ENCODE measurements around the gene CHIT1. TPM values are rescaled to one million over a fixed set of nuclear protein-coding genes. Genes with fewer than 3 reads are reported as not detected.
"Not testable (repeated sequence)": the region's sequence is repeated elsewhere in the genome, so short reads cannot be mapped to it uniquely, and the experiment has no call there.

The CHIT1 gene
- total and polyA plus RNA-seq, 9 of the 15 experiments (the other 6 are each of a cell fraction or from before 2014, with no cell fraction given), result not detected

DNA sequence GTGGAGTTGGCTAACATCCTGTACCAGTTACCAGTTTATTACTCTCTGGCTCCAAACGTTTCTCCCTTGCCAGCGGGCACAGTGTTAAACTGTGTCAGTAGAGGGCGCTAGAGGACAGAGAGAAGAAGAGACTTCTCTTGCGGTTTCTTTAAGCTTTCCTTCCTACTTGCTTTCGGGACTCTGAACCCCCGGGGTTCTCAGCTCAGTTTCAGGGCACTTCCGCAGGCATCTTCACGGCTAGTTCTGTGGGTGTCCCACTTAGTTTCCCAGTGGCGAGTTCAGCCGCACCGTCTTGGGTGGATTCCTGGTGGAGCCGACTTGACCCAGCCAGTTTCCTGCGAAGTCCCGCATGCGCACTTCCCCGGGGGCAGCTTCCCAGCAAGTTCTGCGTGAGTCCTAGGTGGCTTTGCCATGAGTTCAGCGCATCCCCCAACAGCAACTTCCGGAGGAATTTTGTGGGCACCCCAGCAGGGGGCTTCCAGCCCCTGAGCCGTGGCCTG, 37.9 kb upstream of the CHIT1 start (continued):
- TF ChIP-seq FOXM1 (IDR thresholded peaks at IDR 0.05; ENCODE audit: low read depth) (no peak), FOXM1 (CRISPR knock-in tag; IDR thresholded peaks at IDR 0.05; ENCODE audit: low read depth) (no peak), ATF1 (CRISPR knock-in tag; IDR thresholded peaks at IDR 0.05) (no peak), ATF1 (tag; IDR thresholded peaks at IDR 0.05) (no peak), XRCC5 (IDR thresholded peaks at IDR 0.05; ENCODE audit: low read depth, low read length) (0 out of 2 replicates have a peak, but pooled peaks have one; percentile 73), POLR2A (conservative IDR thresholded peaks at IDR 0.05) (no peak), SMAD3 (CRISPR knock-in tag; conservative IDR thresholded peaks at IDR 0.05) (no peak), HDGF (IDR thresholded peaks at IDR 0.05) (no peak), PHB2 (IDR thresholded peaks at IDR 0.05; ENCODE audit: low read depth) (no peak)

DNA sequence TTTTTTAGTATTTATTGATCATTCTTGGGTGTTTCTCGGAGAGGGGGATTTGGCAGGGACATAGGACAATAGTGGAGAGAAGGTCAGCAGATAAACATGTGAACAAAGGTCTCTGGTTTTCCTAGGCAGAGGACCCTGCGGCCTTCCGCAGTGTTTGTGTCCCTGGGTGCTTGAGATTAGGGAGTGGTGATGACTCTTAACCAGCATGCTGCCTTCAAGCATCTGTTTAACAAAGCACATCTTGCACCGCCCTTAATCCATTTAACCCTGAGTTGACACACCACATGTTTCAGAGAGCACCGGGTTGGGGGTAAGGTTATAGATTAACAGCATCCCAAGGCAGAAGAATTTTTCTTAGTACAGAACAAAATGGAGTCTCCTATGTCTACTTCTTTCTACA, 36.7 kb upstream of the CHIT1 start:
- H4K20me1 ChIP-seq (replicated peaks; ENCODE audit: control insufficient read depth, insufficient read depth, low read length); ATAC-seq; H3K79me2 ChIP-seq (ENCODE audit: control insufficient read depth, insufficient read depth, low read length); POLR2A ChIA-PET; H3K9ac ChIP-seq (ENCODE audit: insufficient read depth in 1 of 2, low read depth in 2 of 2, low read length in 2 of 2); in situ Hi-C loops (cut with MboI); H2AFZ ChIP-seq (ENCODE audit: low read depth, low read length); H3K36me3 ChIP-seq (ENCODE audit: control insufficient read depth, insufficient read depth, low read length); H3K27ac ChIP-seq (ENCODE audit: extremely low read depth, low read depth, low read length); H3K9me3 ChIP-seq (replicated peaks; ENCODE audit: control insufficient read depth, insufficient read depth, low read depth, low read length); BruUV-seq (replicated peaks); H3K4me3 ChIP-seq; H3K9me1 ChIP-seq (ENCODE audit: control insufficient read depth, insufficient read depth, low read length); FAIRE-seq; H3K4me1 ChIP-seq (replicated peaks in 1 of 2; ENCODE audit: control insufficient read depth in 2 of 2, insufficient read depth in 2 of 2, low read length in 2 of 2); DNase-seq (ENCODE audit: extremely low read depth in 1 of 4, low spot score in 3 of 4); H3K4me2 ChIP-seq (ENCODE audit: insufficient read depth, low read length): not testable (repeated sequence)
- TF ChIP-seq NFIC (IDR thresholded peaks at IDR 0.05), result peak; percentile 10; the same call in 1 of the 2 replicates
- TF ChIP-seq CBFA2T3 (IDR thresholded peaks at IDR 0.05), result peak; percentile 76
- peak; percentile 71 for TF ChIP-seq CBFA2T2 (conservative IDR thresholded peaks at IDR 0.05)
- TF ChIP-seq ARID1B (IDR thresholded peaks at IDR 0.05), result peak; percentile 6; the same call in 1 of the 2 replicates
- TF ChIP-seq TAL1 (IDR thresholded peaks at IDR 0.05), result peak; percentile 39; the same call in 1 of the 2 replicates
- peak; percentile 9 to 55; a peak in 2 of 4 replicates for TF ChIP-seq KDM1A (IDR thresholded peaks at IDR 0.05)
- CTCF ChIA-PET (ENCODE audit: low intra/inter-chr PET ratio), result interaction anchor here (3.7 to 9.9 kb wide), 2 partner anchors 71 to 221 kb away, joined by 28 to 226 read pairs; no protein-coding TSS in a partner anchor
- intact Hi-C loops (cut with micrococcal nuclease), result loop anchor here (5.0 kb wide), 2 partner anchors 149 to 176 kb away; no protein-coding TSS in a partner anchor
- WGBS (ENCODE audit: insufficient coverage, low coverage, missing lambda C conversion rate), result 0% methylated on average over 4 of the region's 5 CpGs
- peaks cover 13 to 18% of the 10 kb centered on the region in 2 experiments for H3K27me3 ChIP-seq (ENCODE audit: control insufficient read depth in 2 of 2, insufficient read depth in 2 of 2, low read length in 2 of 2)
